Body of pancreas (tissue), 4 donors: ENCODE measurements around the gene WBP1L. TPM values are rescaled to one million over a fixed set of nuclear protein-coding genes. Genes with fewer than 3 reads are reported as not detected.

Experiments
- ATAC-seq: fragments of 150-250 bp; one replicate; pipeline ENCODE4 v1.9.1; 2016
- DNase-seq, 4 donors: peaks; one replicate each; pipeline ENCODE4 v3.0.0-alpha.2; 2019
- H3K27ac ChIP-seq, 4 donors: fragments of 200-600 bp; sonication (generic); 1 replicate in 3 of 4; 2 replicates in 1 of 4; pipeline versions ENCODE4 v1.5.1 to v1.6.1; 2016 to 2019; ENCODE audit warnings: mild to moderate bottlenecking in 1 of 4, mixed read lengths in 1 of 4, moderate library complexity in 1 of 4
- H3K27me3 ChIP-seq, 2 donors: fragments of 200-600 bp; sonication (generic); one replicate each; pipeline ENCODE4 v1.6.0; 2016; ENCODE audit warnings: mild to moderate bottlenecking in 1 of 2
- H3K36me3 ChIP-seq, 2 donors: fragments of 200-600 bp; sonication (generic); replicated peaks in 1 of 2; 2 replicates each; pipeline ENCODE4 v1.5.1; 2016; ENCODE audit warnings: low read depth in 2 of 2; ENCODE audit not compliant: insufficient read depth in 1 of 2
- H3K4me1 ChIP-seq: fragments of 200-600 bp; sonication (generic); one replicate; pipeline ENCODE4 v1.6.0; 2016
- H3K4me3 ChIP-seq, 2 donors: fragments of 200-600 bp; sonication (generic); 1 replicate in 1 of 2; 2 replicates in 1 of 2; pipeline ENCODE4 v1.5.1; 2016 to 2019
- H3K9me3 ChIP-seq, 3 donors: fragments of 200-600 bp; sonication (generic); 1 replicate in 2 of 3; 2 replicates in 1 of 3; pipeline ENCODE4 v1.5.1; 2016
- POLR2A ChIP-seq, 3 donors: fragments of 450-650 bp; IDR thresholded peaks; one replicate each; pipeline ENCODE4 v1.6.1; 2016; ENCODE audit warnings: antibody characterized with exemption in 3 of 3, mild to moderate bottlenecking in 2 of 3
- WGBS, 2 donors: methylation state at CpG; one replicate each; pipeline ENCODE4 v1.1.5; 2017; 5-methylcytosine and 5-hydroxymethylcytosine counted together
- intact Hi-C: fragments of 100-400 bp; cut with DNase I; formaldehyde crosslinking; loops from one replicate; pipeline ENCODE4 v1.15.1; 2023
- total RNA-seq, 2 donors: library from RNA; depleted of rRNA; stranded (reverse); fragments of >200 nt; gene quantifications; one replicate each; pipeline ENCODE4 v1.1.0, GENCODE V29; 2016
- TF ChIP-seq, protein P1 (sequence below), 7 experiments: fragments of 450-650 bp in 4 of 7; fragments of 200-600 bp in 3 of 7; sonication (generic) in 3 of 7; IDR thresholded peaks; one replicate each; pipeline ENCODE4 v1.5.1; 2016 to 2019; ENCODE audit warnings: antibody characterized with exemption in 7 of 7

Gene WBP1L
- total RNA-seq, 2 donors from 2014 or later, result 30.6 to 55.4 TPM

DNA sequence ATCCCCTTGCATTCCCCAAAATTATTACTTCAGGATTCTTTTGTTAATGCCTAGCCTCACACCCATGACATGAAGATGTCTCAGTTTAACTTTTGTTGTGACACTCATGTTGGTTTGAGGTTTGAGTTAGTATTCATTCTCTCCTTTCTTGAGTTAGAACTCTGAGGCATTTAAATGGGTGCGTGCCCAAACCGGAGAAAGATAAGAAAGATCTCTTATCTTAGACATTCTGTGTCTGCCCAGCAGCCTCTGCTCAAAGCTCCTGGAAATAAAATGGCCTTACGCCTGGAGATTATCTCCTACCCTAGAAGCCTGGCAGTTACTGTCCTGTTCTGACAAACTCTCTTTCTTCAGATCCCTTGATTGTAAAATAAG lies 26.3 kb downstream of the WBP1L start:
- no peak overlapping the region for H3K4me3 ChIP-seq
- H3K27ac ChIP-seq, result peak overlapping the region; percentile 31 to 55 (median 37)
- no peaks in the 10 kb centered on the region for H3K36me3 ChIP-seq
- no peaks in the 10 kb centered on the region for H3K27me3 ChIP-seq
- no peaks in the 10 kb centered on the region for H3K9me3 ChIP-seq
- intact Hi-C loops, result no loop called here
- WGBS, 2 donors, result 36 to 44% methylated on average over 3 of the region's 3 CpGs
- ATAC-seq, result no peak
- peaks cover 45% of the 10 kb centered on the region for H3K4me1 ChIP-seq
- TF ChIP-seq, protein P1, sequence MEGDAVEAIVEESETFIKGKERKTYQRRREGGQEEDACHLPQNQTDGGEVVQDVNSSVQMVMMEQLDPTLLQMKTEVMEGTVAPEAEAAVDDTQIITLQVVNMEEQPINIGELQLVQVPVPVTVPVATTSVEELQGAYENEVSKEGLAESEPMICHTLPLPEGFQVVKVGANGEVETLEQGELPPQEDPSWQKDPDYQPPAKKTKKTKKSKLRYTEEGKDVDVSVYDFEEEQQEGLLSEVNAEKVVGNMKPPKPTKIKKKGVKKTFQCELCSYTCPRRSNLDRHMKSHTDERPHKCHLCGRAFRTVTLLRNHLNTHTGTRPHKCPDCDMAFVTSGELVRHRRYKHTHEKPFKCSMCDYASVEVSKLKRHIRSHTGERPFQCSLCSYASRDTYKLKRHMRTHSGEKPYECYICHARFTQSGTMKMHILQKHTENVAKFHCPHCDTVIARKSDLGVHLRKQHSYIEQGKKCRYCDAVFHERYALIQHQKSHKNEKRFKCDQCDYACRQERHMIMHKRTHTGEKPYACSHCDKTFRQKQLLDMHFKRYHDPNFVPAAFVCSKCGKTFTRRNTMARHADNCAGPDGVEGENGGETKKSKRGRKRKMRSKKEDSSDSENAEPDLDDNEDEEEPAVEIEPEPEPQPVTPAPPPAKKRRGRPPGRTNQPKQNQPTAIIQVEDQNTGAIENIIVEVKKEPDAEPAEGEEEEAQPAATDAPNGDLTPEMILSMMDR (IDR thresholded peaks at IDR 0.05), result no peak
- TF ChIP-seq POLR2A (IDR thresholded peaks at IDR 0.05), result no peak
- no peak for DNase-seq

DNA sequence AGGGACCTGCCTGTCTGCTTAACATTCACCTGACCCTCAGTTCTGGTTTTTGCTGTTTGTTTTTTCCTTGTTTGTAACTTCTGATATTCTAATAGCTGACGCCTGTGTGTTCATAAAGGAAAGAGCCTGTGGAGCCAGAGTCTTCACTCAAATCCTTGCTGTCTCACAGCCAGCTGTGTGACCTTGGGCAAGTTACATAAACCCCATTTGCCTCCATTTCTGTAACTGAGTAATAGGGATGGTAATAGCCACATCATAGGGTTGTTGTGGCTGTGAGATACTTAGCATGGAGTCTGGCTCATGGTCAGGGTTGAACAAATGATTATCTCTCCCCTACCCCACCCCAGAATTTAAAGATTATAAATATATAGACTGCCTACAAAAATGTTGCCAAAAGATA lies 27.0 kb downstream of the WBP1L start:
- ATAC-seq (peak; percentile 41), DNase-seq (peak; percentile 40 to 70 (median 52))
- TF ChIP-seq, protein P1 (IDR thresholded peaks at IDR 0.05), result no peak
- no peak for TF ChIP-seq POLR2A (IDR thresholded peaks at IDR 0.05)
- H3K27ac ChIP-seq, result peak overlapping the region in 2 of 4 donors; percentile 35 to 55
- peaks cover 52% of the 10 kb centered on the region for H3K4me1 ChIP-seq
- H3K9me3 ChIP-seq, result no peaks in the 10 kb centered on the region
- 17 to 20% methylated on average over 1 of the region's 1 CpG for WGBS, 2 donors
- no peaks in the 10 kb centered on the region for H3K36me3 ChIP-seq
- no peak overlapping the region for H3K4me3 ChIP-seq
- H3K27me3 ChIP-seq, result no peaks in the 10 kb centered on the region
- intact Hi-C loops, result no loop called here

DNA sequence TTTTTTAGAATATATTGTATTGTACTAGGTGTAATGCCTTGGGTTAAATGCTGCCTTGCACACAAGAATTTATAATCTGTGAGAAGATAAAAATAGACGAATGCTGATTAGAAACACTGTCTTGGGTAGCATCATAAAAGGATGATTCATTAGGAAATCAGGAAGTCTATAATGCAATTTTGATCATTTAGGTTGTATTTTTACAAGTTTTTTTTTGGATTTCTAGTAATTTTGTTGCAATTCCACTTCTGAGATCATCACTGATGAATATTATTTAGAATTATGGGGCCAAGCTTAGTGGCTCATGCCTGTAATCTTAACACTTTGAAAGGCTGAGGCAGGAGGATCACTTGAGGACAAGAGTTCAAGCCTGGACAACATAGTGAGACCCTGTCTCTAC lies 29.6 kb downstream of the WBP1L start:
- TF ChIP-seq, protein P1 (IDR thresholded peaks at IDR 0.05), result no peak
- no peak for TF ChIP-seq POLR2A (IDR thresholded peaks at IDR 0.05)
- H3K36me3 ChIP-seq, result no peaks in the 10 kb centered on the region
- DNase-seq, result no peak
- H3K4me1 ChIP-seq, result peaks cover 68% of the 10 kb centered on the region
- WGBS, 2 donors, result 28% methylated on average over 1 of the region's 1 CpG
- H3K4me3 ChIP-seq, result no peak overlapping the region
- ATAC-seq, result no peak
- no peaks in the 10 kb centered on the region for H3K9me3 ChIP-seq
- no peaks in the 10 kb centered on the region for H3K27me3 ChIP-seq
- H3K27ac ChIP-seq, result peak overlapping the region in 1 of 4 donors; percentile 35
- intact Hi-C loops, result no loop called here

DNA sequence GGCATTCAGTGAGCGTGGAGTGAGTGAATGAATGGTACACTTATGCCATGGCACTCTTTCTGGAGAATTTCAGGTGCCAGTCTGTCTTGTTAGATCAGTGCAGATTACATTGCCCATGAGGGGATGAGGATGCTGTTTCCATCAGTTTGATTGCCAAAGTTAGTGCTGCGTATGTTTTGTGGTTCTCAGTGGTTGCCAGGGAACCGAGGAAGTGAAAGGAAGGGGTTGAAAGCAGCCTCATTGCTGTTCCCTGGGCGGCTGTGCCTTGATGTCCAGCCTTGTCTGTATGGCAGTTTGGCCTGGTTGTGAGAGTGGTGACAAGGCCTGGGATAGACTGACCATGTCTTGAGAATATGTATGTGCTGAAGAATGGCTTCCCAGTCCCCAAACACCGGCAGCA lies 30.2 kb downstream of the WBP1L start:
- Histone ChIP-seq H3K4me3 (no peak overlapping the region), H3K4me1 (peaks cover 68% of the 10 kb centered on the region), H3K27me3 (no peaks in the 10 kb centered on the region), H3K27ac (peak overlapping the region; percentile 5 to 35 (median 30)), H3K9me3 (no peaks in the 10 kb centered on the region), H3K36me3 (no peaks in the 10 kb centered on the region)
- DNase-seq, result peak in 1 of 4 donors; percentile 20
- intact Hi-C loops, result no loop called here
- no peak for ATAC-seq
- 77 to 81% methylated on average over 5 of the region's 5 CpGs for WGBS, 2 donors
- TF ChIP-seq POLR2A (IDR thresholded peaks at IDR 0.05), result no peak
- TF ChIP-seq, protein P1 (IDR thresholded peaks at IDR 0.05), result no peak

DNA sequence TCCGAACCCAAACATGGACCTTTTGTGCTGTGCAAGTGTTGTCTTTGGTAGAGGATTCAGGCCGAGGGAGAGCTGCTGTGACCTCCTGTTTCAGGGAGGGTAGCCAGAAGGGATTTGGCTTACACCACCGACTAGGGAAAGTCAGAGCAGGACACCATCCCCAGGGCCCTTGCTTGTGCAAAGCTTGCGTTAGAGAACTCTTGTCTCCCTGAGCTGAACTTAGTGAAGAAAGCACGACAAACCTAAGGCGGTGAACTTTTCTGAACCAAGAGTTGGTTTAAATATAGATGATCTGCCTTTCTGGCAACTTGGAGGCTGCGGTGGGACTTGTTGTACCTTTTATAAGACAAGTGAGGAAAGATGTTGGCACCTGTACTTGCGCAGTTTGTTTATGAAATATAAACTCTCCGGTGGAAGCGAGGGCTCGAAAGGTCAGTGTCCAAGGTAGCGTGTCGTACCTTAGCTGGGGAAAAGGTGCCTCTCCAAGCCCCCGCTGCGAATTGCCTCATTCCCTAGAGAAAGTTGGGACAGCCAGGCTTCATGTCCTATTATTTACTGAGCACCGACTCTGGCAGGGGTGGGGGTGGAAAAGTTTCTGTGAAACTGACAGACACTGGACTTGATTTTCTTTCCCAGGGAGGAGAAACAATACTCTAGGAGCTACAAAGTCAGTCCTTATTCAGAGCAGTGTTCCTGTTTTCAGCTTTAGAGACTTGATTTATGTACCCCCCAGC lies 31.6 kb downstream of the WBP1L start:
- Histone ChIP-seq H3K4me3 (no peak overlapping the region), H3K4me1 (peaks cover 58% of the 10 kb centered on the region), H3K9me3 (no peaks in the 10 kb centered on the region), H3K36me3 (no peaks in the 10 kb centered on the region), H3K27ac (peak overlapping the region; percentile 46 to 77 (median 65)), H3K27me3 (no peaks in the 10 kb centered on the region)
- intact Hi-C loops, result no loop called here
- 48 to 63% methylated on average over 15 to 16 of the region's 16 CpGs for WGBS, 2 donors
- peak; percentile 30 to 55 (median 46) for DNase-seq
- no peak for TF ChIP-seq POLR2A (IDR thresholded peaks at IDR 0.05)
- TF ChIP-seq, protein P1 (IDR thresholded peaks at IDR 0.05), result no peak
- ATAC-seq, result no peak
